Measurements from ENCODE around the gene LDLRAD4.

DNA sequence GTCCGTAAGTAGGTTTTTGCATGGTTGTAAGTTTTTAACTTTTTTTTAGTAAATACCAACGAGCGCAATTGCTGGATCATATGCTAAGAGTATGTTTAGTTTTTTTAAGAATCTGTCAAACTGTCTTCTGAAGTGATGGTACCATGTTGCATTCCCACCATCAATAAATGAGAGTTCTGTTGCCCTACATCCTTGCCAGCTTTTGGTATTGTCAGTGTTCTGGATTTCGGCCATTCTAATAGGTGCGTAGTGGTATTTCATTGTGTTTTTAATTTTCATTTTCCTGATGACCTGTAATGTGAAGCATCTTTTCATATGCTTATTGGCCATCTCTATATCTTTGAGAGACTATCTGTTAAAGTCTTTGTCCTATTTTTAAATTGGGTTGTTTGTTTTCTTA, 114.3 kb downstream of the LDLRAD4 start:
- TF ChIP-seq TCF12 (IDR thresholded peaks at IDR 0.05), result no peak
- TF ChIP-seq YY1 (IDR thresholded peaks at IDR 0.05; ENCODE audit: low read depth), result no peak
- TF ChIP-seq, protein P1, sequence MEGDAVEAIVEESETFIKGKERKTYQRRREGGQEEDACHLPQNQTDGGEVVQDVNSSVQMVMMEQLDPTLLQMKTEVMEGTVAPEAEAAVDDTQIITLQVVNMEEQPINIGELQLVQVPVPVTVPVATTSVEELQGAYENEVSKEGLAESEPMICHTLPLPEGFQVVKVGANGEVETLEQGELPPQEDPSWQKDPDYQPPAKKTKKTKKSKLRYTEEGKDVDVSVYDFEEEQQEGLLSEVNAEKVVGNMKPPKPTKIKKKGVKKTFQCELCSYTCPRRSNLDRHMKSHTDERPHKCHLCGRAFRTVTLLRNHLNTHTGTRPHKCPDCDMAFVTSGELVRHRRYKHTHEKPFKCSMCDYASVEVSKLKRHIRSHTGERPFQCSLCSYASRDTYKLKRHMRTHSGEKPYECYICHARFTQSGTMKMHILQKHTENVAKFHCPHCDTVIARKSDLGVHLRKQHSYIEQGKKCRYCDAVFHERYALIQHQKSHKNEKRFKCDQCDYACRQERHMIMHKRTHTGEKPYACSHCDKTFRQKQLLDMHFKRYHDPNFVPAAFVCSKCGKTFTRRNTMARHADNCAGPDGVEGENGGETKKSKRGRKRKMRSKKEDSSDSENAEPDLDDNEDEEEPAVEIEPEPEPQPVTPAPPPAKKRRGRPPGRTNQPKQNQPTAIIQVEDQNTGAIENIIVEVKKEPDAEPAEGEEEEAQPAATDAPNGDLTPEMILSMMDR (IDR thresholded peaks at IDR 0.05), result no peak
- TF ChIP-seq NRF1 (IDR thresholded peaks at IDR 0.05; ENCODE audit: low read depth, low read length), result no peak
- no peak for TF ChIP-seq GATA2 (CRISPR knock-in tag; IDR thresholded peaks at IDR 0.05)
- TF ChIP-seq CHD2 (IDR thresholded peaks at IDR 0.05; ENCODE audit: low read length, partially characterized antibody), result no peak
- no peak for TF ChIP-seq JUND (IDR thresholded peaks at IDR 0.05)

Measured in SK-N-SH (cell line).